GM10266 (cell line): ENCODE results near the gene C19orf73.
A peak's percentile ranks its signal among the peaks of the same experiment; 100 is the strongest.

ENCODE experiments used
- DNase-seq: peaks from one replicate; pipeline ENCODE4 v3.0.0; 2012; ENCODE audit errors: extremely low spot score
- TF ChIP-seq, protein P1 (sequence below): IDR thresholded peaks from 2 replicates; pipeline ENCODE4 v1.5.1; 2012; ENCODE audit warnings: mild to moderate bottlenecking, low read depth; ENCODE audit not compliant: control insufficient read depth, insufficient read depth; ENCODE audit errors: missing control alignments

The C19orf73 gene

DNA sequence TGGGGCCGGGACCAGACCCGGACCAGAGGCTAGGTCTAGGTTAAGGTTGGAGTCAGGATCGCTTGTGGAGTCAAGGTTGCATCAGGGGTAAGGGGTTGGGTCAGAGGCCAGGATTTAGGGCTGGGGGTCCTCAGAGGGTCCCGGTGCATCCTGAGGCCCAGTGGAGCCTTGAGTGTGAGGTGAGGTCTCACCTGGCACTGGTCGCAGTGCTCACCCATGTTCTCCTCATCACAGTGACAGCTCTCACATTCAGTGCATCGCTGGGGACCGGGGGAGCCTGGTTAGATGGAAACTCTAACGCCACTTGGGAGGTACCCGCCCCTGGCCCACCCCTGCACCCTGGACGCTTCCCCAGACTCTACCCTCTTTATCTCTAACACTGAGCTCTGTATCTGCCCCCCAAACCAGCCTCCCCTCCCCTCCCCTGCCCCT, 33.2 kb upstream of the C19orf73 start:
- no peak for DNase-seq

DNA sequence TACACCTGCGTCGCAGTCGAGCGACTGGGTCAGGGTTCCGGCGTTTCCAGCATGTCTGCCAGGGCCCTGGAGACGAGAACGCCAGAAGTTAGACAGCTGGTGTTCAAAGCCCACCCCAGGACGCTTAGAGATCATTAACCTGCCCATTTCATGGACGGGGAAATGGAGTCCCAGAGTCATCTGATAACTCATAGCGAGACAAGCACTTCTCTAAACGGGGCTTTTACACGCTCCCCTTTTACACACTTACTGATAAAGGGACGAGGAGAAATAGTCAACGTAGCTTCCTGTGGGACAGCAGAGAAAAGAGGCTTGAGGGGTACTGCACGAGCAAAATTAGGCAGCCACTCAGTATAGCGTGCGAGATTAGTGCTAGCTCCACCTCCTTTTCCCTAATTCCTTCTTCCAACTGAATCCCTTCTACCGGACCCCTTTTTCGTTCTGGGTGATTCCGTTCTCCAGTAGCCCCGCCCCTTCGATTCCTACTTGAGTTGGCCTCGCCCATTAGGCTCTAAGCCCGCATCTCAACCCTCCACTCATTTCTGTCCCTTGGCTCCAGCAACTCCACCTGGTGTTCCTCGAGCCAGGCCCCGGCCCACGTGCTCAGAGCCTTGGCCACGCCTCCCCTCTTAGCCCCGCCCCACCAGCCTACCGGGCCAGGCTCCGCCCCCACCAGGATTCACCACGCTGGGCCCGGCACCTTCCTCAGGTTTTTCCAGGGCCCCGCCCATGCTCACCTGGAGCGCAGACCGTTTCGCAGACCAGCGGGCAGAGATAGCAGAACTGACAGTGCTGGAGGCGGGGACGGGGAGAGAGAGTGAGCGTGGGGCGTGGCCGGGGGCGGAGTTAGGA, 32.5 kb upstream of the C19orf73 start:
- DNase-seq, result no peak
- TF ChIP-seq, protein P1, sequence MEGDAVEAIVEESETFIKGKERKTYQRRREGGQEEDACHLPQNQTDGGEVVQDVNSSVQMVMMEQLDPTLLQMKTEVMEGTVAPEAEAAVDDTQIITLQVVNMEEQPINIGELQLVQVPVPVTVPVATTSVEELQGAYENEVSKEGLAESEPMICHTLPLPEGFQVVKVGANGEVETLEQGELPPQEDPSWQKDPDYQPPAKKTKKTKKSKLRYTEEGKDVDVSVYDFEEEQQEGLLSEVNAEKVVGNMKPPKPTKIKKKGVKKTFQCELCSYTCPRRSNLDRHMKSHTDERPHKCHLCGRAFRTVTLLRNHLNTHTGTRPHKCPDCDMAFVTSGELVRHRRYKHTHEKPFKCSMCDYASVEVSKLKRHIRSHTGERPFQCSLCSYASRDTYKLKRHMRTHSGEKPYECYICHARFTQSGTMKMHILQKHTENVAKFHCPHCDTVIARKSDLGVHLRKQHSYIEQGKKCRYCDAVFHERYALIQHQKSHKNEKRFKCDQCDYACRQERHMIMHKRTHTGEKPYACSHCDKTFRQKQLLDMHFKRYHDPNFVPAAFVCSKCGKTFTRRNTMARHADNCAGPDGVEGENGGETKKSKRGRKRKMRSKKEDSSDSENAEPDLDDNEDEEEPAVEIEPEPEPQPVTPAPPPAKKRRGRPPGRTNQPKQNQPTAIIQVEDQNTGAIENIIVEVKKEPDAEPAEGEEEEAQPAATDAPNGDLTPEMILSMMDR, result no peak

More for the DNA sequence above, 33.2 kb upstream of the C19orf73 start:
- TF ChIP-seq, protein P1, result no peak

DNA sequence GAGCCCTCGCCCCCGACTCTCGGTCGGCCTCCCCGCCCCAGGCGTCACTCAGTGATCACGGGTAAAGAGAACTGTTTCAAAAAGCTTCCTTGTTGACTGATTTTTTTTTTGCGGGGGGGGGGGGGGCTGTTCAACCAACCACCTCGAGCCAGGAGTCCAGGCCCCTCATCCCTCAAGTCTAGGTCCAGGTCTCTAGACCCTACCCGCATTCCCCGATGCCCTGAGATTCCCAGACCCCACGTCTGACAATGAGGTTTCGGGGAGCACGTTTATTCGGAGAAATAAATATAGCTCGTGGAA, 32.0 kb upstream of the C19orf73 start:
- DNase-seq, result no peak
- TF ChIP-seq, protein P1, result no peak

DNA sequence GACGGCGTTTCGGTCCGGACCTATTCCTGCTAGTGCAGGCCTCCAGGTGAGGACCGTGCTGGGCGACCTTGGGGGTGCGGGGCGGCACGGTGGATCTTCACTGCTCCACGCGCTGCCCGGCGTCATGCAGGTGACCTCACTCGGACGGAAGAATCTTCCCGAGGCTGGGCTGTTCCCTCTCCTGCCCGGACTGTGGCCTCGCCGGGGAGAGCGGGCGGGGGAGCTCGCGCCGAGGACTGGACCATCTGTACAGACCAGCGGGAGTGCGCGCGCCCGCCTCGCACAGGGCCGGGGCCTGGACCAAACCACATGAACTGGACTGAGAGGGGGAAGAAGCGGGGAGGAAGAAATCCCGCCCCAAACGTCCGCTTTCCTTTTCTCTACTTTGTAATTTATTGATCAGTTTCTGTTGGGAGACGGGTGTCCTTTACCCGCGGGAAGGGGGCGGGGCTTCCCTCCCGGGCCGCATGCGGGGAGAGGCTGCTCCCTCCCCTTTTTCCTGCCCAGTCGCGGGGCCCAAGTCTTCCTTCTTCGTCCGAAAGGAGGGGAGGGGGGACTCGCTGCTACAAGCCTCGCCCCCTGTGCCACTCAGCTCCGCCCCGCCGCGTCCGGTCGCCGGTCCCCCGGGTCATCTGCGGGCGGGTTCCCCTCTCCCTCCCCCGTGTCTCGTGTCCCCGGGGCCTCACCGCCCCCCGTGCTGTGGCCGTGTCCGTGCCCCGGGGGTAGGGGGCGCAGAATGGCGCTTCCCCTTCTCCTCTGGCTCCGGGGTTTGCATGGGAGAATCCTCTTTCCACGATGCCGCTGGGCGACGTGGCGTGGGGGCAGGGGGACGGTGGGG, 31.4 kb upstream of the C19orf73 start:
- peak; percentile 73 for DNase-seq
- TF ChIP-seq, protein P1, result no peak

DNA sequence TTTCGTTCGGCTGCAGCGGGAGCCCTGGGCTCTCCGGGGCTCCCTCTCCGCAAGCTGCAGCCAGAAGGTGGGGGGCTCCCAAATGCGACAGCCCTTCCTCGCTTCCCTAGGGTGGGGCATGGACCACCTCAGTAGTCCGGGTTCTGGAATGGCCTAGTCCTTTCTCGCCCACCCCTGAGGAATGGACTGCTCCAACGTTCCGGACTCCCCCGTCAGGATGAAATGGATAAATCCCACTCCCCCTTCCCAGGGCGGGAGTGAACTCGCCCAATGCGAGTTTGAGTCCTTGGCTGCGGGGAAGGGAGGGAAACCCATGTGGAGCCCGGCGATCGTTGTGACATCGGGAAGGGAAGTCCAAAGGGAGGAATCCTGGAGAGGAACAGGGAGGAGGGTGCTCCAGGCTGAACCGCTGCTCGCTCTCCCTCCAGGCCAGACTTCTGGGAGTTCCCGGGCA, 30.7 kb upstream of the C19orf73 start:
- TF ChIP-seq, protein P1, result no peak
- DNase-seq, result no peak

DNA sequence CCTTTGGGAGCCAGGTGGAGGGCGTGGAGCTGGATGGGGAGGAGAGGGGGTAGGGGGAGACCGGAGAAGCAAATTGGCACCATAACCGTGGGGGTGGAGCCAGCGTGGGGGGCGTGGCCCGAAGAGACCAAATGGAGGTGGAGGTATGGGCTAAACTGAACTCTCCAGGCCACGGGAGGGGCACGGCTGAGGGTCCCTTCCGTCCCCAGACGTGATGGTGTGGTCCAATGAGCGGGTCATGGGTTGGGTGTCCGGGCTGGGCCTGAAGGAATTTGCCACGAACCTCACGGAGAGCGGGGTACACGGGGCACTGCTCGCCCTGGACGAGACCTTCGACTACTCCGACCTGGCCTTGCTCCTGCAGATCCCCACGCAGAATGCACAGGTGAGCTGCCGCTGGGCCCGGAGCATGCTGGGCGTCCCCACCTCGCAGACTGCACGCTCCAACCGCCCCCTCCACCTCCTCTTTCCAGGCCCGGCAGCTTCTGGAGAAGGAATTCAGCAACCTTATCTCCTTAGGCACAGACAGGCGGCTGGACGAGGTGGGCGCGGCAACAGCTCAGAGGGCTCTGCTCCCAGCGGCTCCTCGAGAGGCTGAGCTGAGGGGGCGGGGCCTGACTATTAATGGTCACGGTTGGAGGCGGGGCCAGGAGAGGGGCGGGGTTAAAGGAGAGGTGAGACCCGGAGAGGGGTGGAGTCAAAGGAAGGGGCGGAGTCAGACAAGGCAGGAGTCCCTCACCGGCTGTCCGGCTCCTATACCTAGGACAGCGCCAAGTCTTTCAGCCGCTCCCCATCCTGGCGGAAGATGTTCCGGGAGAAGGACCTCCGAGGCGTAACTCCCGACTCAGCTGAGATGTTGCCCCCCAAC, 30.1 kb upstream of the C19orf73 start:
- peak; percentile 92 for DNase-seq
- TF ChIP-seq, protein P1, result no peak
